ENCODE measurements around the gene ACVRL1. TPM values are rescaled to one million over a fixed set of nuclear protein-coding genes. Genes with fewer than 3 reads are reported as not detected.

ACVRL1 gene
- total RNA-seq, 3 donors from 2014 or later: 0.08 to 0.29 TPM; not detected in 1

GRCh38 chr12:51911788-51912711 is 4.7 kb downstream of the ACVRL1 start:
- H3K27me3 Mint-ChIP-seq (ENCODE audit: low read depth): peaks cover 24% of the 10 kb centered on the region
- ATAC-seq (no peak), DNase-seq (no peak)
- H3K4me3 Mint-ChIP-seq: no peak overlapping the region
- no peaks in the 10 kb centered on the region for H3K36me3 Mint-ChIP-seq (ENCODE audit: insufficient read depth)
- H3K9me3 Mint-ChIP-seq: no peaks in the 10 kb centered on the region
- no peaks in the 10 kb centered on the region for H3K4me1 Mint-ChIP-seq (ENCODE audit: low read depth)

GRCh38 chr12:51913071-51914033 is 6.0 kb downstream of the ACVRL1 start:
- H3K36me3 Mint-ChIP-seq (ENCODE audit: insufficient read depth): no peaks in the 10 kb centered on the region
- no peak overlapping the region for H3K4me3 Mint-ChIP-seq
- no peaks in the 10 kb centered on the region for H3K4me1 Mint-ChIP-seq (ENCODE audit: low read depth)
- DNase-seq (no peak), ATAC-seq (no peak)
- H3K27me3 Mint-ChIP-seq (ENCODE audit: low read depth): peaks cover 16% of the 10 kb centered on the region
- H3K9me3 Mint-ChIP-seq: no peaks in the 10 kb centered on the region

GRCh38 chr12:51914034-51914923 is 7.0 kb downstream of the ACVRL1 start:
- DNase-seq: no peak
- no peaks in the 10 kb centered on the region for H3K9me3 Mint-ChIP-seq
- H3K27me3 Mint-ChIP-seq (ENCODE audit: low read depth): peaks cover 7% of the 10 kb centered on the region
- H3K36me3 Mint-ChIP-seq (ENCODE audit: insufficient read depth): no peaks in the 10 kb centered on the region
- H3K4me1 Mint-ChIP-seq (ENCODE audit: low read depth): no peaks in the 10 kb centered on the region
- ATAC-seq: no peak
- H3K4me3 Mint-ChIP-seq: no peak overlapping the region

- Mint-ChIP-seq H3K4me3 (no peak overlapping the region), H3K4me1 (ENCODE audit: low read depth) (no peaks in the 10 kb centered on the region), H3K27me3 (ENCODE audit: low read depth) (peaks cover 3% of the 10 kb centered on the region), H3K36me3 (ENCODE audit: insufficient read depth) (no peaks in the 10 kb centered on the region), H3K9me3 (no peaks in the 10 kb centered on the region)
- ATAC-seq: no peak
- no peak for DNase-seq
These were observed 7.8 kb downstream of the ACVRL1 start for GRCh38 chr12:51915003-51915625.

GRCh38 chr12:51915951-51916350 is 8.6 kb downstream of the ACVRL1 start:
- ATAC-seq (no peak), DNase-seq (no peak)
- H3K4me1 Mint-ChIP-seq (ENCODE audit: low read depth): no peaks in the 10 kb centered on the region
- no peaks in the 10 kb centered on the region for H3K36me3 Mint-ChIP-seq (ENCODE audit: insufficient read depth)
- H3K9me3 Mint-ChIP-seq: no peaks in the 10 kb centered on the region
- no peak overlapping the region for H3K4me3 Mint-ChIP-seq
- H3K27me3 Mint-ChIP-seq (ENCODE audit: low read depth): peaks cover 3% of the 10 kb centered on the region

GRCh38 chr12:51917041-51917590 is 9.8 kb downstream of the ACVRL1 start:
- DNase-seq: no peak
- Mint-ChIP-seq H3K9me3 (no peaks in the 10 kb centered on the region), H3K4me1 (ENCODE audit: low read depth) (no peaks in the 10 kb centered on the region), H3K36me3 (ENCODE audit: insufficient read depth) (no peaks in the 10 kb centered on the region), H3K4me3 (no peak overlapping the region), H3K27me3 (ENCODE audit: low read depth) (peaks cover 3% of the 10 kb centered on the region)
- ATAC-seq: no peak

- H3K36me3 Mint-ChIP-seq (ENCODE audit: insufficient read depth): no peaks in the 10 kb centered on the region
- DNase-seq (no peak), ATAC-seq (no peak)
- no peak overlapping the region for H3K4me3 Mint-ChIP-seq
- no peaks in the 10 kb centered on the region for H3K9me3 Mint-ChIP-seq
- H3K27me3 Mint-ChIP-seq (ENCODE audit: low read depth): no peaks in the 10 kb centered on the region
- H3K4me1 Mint-ChIP-seq (ENCODE audit: low read depth): peaks cover under 1% of the 10 kb centered on the region
These were observed 10.6 kb downstream of the ACVRL1 start for GRCh38 chr12:51917746-51918453.

GRCh38 chr12:51920046-51920445 is 12.7 kb downstream of the ACVRL1 start:
- H3K4me1 Mint-ChIP-seq (ENCODE audit: low read depth): peaks cover 5% of the 10 kb centered on the region
- no peaks in the 10 kb centered on the region for H3K36me3 Mint-ChIP-seq (ENCODE audit: insufficient read depth)
- ATAC-seq: no peak
- no peaks in the 10 kb centered on the region for H3K27me3 Mint-ChIP-seq (ENCODE audit: low read depth)
- no peak for DNase-seq
- no peaks in the 10 kb centered on the region for H3K9me3 Mint-ChIP-seq
- no peak overlapping the region for H3K4me3 Mint-ChIP-seq

GRCh38 chr12:51921017-51921725 is 13.9 kb downstream of the ACVRL1 start:
- Mint-ChIP-seq H3K4me1 (ENCODE audit: low read depth) (peaks cover 5% of the 10 kb centered on the region), H3K27me3 (ENCODE audit: low read depth) (no peaks in the 10 kb centered on the region), H3K36me3 (ENCODE audit: insufficient read depth) (no peaks in the 10 kb centered on the region), H3K9me3 (no peaks in the 10 kb centered on the region), H3K4me3 (no peak overlapping the region)
- ATAC-seq (no peak), DNase-seq (no peak)

- Mint-ChIP-seq H3K9me3 (no peaks in the 10 kb centered on the region), H3K27me3 (ENCODE audit: low read depth) (no peaks in the 10 kb centered on the region), H3K4me3 (no peak overlapping the region), H3K36me3 (ENCODE audit: insufficient read depth) (no peaks in the 10 kb centered on the region), H3K4me1 (ENCODE audit: low read depth) (peaks cover 5% of the 10 kb centered on the region)
- ATAC-seq (no peak), DNase-seq (no peak)
These were observed 14.8 kb downstream of the ACVRL1 start for GRCh38 chr12:51922146-51922545.

GRCh38 chr12:51922762-51923505 is 15.6 kb downstream of the ACVRL1 start:
- H3K4me1 Mint-ChIP-seq (ENCODE audit: low read depth): peaks cover 5% of the 10 kb centered on the region
- DNase-seq (no peak), ATAC-seq (no peak)
- no peak overlapping the region for H3K4me3 Mint-ChIP-seq
- no peaks in the 10 kb centered on the region for H3K36me3 Mint-ChIP-seq (ENCODE audit: insufficient read depth)
- H3K9me3 Mint-ChIP-seq: no peaks in the 10 kb centered on the region
- no peaks in the 10 kb centered on the region for H3K27me3 Mint-ChIP-seq (ENCODE audit: low read depth)
